ENCODE measurements around the gene PROCA1.
"Not testable (repeated sequence)": the region's sequence is repeated elsewhere in the genome, so short reads cannot be mapped to it uniquely, and the experiment has no call there.

PROCA1 gene

DNA sequence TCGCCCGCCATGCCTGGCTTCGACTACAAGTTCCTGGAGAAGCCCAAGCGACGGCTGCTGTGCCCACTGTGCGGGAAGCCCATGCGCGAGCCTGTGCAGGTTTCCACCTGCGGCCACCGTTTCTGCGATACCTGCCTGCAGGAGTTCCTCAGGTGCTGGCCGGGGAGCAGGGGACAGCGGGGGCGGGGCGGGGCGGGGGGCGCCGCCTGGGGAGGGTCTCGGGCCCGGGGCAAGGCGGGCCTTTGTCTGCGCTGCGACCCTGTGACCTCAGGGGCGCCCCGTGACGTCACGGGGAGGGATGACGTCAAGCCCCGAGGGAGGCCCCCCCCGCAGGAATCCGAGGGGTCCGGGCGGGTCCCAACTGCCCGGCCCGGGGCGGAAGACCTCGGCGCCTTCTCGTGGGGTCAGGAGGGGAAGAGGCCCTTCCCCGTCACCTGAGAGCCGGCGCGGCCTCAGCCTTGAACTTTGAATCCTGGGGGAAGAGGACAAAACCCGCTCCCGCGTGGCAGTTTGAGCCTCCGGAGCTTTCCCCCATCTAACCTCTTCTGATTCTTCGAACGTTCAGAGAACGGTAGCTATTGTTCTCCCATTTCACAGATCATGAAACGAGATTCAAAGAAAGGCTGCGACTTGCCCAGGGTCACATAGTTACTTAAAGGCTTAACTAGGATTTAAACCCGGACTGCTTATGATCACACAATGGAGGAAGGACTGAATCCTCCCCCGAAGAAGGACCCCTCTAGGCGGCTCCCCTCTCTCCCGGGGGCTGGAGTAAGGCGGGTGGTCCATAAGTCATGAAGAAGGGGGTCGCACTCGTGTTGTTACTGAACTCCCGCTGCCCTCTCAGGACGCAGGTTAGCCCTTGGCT lies 32.6 kb upstream of the PROCA1 start:
- peak; percentile 62 for DNase-seq (ENCODE audit: low read depth)

DNA sequence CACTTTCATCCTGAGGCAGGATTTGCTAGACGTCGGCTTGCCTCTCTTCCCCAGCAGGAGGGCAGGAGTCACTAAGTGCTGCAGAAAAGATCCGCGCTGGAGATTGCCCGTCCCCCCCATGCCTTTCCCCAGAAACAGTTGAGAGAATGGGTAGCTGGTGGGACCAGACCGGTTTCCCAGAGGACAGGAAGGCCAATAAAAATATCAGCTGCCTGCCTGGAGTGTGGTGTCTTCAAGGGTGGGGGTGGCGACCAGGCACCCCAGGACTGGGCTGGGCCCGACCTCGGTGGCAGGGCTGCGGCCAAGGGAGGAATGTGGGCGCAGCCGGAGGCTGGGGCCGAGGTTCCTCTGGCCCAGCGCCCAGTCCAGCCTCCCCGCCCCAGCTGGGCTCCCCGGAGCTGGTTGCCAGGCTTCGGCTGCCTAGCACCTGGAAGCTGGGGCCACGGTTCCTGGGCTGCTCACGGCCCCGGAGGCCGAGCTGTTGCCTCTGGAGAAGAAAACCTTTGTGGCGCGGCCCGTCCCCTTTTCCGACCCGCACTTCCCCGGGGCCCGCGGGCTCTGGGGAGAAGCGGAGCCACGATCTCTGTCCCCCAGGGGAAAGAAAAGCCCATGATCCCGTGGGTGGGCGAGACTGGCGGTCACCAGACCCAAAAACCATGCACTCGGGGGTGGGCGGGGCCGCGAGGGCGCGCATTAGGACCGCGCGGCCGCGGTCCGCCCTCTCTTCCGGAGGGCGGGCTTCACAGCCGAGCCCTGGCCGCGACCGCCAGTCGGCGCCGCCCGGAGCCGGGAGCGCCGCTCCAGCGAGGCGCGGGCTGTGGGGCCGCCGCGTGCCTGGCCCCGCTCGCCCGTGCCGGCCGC lies 31.8 kb upstream of the PROCA1 start, which contains the start of gene TRAF4:
Gene TRAF4, plus strand, starts transcription at position 769 of the 861 bp plus-strand sequence. CDS start 102 bp downstream, outside the sequence.
- DNase-seq (ENCODE audit: low read depth), result peak; percentile 80

DNA sequence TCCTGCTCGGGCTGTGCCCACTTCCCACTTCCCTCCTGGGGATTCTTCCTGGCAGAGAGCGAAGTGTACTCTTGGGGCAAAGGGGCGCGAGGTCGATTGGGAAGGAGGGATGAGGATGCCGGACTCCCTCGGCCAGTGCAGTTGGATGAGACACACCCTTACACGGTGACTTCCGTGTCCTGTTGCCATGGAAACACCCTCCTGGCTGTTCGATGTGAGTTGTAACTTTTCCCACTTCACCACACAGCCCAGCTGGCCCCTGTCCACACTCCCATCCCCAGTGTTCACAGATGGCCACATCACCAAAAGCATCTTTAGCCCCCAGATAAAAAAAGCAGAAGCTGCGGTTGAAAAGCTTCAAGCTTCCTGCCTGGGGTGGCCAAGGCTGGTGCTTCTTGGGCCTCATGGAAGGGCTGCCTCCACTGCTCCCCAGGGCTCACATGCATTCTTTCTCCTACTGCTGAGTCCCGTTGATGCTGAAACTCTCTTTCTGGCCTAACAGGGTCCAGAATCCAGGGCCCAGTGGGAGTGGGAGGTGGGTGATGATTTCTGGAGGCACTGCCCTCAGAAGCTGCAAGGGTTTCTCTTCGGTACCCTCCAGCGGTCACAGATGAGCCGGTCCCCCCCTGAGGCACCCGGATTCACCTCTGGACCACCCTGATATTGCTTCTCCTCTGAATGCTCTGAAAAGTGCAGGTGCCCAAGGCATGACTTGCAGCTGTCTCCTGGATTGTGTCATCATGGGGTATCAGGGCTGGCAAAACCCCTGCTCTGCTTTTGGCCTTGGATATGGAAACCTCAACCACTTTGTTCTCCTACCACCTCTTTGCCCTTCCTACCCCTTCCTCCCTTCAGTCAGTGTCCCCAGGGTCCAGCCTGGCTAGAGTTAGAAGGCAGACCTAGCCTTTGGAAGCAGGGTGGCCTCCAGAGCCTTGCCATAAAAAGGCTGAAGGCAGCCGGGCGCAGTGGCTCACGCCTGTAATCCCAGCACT lies 30.0 kb upstream of the PROCA1 start:
- DNase-seq (ENCODE audit: low read depth), result no peak

DNA sequence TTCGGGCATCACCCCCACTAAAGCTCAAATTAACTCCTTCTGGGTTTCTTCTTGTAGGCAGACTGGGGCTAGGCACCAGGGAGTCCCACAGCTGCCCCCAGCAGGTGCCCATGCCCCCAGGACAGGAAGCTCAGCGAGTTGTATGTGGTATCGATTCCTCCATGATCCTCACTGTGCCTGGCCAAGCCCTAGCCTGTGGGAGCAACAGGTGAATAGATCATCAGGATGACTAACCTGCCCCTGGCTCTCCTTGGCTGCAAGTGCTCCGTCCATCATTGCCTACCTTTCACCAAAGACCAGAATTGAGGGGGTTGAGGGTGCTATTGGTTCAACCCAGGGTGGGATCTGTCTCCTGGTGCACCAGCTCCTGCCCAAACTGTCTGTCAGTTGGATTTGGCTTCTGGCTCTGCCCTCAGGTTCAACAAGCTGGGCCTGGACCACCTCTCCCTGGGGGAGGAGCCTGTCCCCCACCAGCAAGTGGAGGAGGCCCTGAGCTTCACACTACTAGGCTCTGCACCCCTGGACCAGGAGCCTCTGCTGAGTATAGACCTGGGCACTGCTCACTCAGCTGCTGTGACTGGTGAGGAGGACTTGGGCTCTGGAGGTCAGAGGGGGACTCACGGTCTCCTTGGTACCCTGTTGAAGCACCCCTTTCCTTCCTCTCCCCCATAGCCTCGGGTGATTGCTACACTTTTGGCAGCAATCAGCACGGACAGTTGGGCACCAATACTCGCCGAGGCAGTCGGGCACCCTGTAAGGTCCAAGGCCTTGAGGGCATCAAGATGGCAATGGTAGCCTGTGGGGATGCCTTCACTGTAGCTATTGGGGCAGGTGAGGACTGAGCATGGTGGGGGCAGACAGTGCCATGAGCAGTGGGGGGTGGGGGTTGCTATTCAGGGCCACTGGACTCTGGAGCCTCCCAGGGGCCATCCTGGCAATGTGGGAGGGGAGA lies 29.0 kb upstream of the PROCA1 start:
- no peak for DNase-seq (ENCODE audit: low read depth)

DNA sequence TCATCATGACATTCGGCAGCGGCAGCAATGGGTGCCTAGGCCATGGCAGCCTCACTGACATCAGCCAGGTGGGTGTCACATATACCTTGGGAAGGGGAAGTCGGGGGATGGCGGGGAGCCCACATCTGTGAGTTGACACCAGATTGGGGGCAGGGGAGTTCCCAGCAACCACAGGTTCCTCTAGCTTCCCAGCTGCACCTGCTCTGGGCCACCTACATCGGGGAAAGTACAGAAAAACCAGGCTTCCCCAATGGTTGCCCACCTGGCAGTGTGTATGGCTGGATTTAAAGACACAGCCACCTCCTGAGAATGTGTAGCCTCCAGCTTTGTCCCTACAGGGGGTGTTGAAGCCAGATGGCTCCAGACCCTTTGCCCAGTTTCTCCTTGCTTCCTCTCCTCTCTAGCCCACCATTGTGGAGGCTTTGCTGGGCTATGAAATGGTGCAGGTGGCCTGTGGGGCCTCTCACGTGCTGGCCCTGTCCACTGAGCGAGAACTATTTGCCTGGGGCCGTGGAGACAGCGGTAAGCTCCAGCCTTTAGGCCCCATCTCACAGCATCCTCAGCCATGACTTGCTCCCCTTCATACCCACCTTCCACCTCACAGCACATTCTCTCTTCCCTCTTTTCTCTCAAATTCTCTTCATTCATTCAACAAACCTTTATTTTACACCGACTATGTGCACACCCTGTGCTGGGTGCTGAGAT lies 27.1 kb upstream of the PROCA1 start:
- peak; percentile 50 for DNase-seq (ENCODE audit: low read depth)

DNA sequence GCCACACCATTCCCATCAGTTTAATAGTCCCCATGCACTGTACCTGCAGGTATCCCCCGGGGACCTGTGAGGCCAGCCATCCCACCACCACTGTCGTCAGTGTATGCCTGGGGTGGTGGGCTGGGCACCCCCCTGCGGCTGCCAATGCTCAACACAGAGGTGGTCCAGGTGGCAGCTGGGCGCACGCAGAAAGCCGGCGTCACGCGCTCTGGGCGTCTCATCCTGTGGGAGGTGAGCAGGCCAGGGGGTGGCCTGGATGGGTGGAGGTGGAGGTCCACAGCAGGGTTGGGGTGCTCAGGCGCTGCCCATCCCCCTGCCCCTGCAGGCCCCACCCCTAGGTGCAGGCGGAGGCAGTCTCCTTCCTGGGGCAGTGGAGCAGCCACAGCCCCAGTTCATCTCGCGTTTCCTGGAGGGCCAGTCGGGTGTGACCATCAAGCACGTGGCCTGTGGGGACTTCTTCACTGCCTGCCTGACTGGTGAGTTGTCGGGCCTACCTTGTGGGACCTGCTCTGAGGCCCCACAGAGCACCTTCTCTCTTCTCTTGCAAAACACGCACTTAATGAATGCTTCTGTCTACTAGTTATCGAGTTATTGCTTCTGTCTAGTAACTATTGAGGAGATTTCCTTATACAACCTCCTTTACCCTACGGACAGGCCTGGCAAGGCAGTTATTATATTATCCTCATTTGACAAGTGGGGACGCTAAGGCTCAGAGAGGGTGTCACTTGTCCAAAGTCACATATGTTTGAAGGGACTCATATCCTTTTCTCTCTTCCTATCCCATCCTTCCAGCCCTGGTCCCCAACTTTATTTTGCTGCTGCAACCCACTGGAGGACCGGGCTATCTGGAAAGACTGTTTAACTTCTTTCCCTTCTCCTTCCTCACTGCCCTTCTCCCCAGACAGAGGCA lies 26.3 kb upstream of the PROCA1 start:
- no peak for DNase-seq (ENCODE audit: low read depth)

DNA sequence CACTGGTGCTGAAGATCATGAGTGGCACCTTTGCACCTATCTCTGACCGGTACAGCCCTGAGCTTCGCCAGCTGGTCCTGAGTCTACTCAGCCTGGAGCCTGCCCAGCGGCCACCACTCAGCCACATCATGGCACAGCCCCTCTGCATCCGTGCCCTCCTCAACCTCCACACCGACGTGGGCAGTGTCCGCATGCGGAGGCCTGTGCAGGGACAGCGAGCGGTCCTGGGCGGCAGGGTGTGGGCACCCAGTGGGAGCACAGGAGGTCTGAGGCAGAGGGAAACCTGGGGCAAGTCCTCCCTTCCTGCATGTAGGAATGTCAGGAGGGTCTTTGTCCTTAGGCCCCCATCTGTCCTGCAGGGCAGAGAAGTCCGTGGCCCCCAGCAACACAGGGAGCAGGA lies 25.6 kb upstream of the PROCA1 start:
- no peak for DNase-seq (ENCODE audit: low read depth)

DNA sequence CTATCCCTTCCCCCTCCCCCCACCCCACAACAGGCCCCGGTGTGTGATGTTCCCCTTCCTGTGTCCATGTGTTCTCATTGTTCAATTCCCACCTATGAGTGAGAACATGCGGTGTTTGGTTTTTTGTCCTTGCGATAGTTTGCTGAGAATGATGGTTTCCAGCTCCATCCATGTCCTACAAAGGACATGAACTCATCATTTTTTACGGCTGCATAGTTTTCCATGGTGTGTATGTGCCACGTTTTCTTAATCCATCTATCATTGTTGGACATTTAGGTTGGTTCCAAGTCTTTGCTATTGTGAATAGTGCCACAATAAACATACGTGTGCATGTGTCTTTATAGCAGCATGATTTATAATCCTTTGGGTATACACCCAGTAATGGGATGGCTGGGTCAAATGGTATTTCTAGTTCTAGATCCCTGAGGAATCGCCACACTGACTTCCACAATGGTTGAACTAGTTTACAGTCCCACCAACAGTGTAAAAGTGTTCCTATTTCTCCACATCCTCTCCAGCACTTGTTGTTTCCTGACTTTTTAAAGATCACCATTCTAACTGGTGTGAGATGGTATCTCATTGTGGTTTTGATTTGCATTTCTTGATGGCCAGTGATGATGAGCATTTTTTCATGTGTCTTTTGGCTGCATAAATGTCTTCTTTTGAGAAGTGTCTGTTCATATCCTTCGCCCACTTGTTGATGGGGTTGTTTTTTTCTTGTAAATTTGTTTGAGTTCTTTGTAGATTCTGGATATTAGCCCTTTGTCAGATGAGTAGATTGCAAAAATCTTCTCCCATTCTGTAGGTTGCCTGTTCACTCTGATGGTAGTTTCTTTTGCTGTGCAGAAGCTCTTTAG lies 24.5 kb upstream of the PROCA1 start:
- DNase-seq (ENCODE audit: low read depth), result not testable (repeated sequence)

DNA sequence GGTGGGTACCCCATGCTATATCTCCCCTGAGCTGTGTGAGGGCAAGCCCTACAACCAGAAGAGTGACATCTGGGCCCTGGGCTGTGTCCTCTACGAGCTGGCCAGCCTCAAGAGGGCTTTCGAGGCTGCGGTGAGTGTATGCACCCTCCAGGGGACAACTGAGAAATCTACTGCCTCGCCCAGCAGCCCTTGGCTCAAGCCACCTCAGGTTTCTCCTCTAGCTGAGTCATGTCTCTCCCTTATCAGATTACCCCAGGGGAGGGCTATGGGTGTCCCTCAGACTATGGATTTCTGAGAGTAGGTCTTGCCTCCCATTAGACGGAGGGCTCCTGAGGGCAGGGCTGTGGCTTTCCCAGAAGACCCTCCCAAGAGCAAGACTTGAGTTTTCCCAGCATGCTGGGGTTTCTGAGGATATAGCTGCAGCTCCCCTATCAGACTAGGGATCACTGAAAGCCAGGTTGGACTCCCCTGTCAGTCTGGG lies 23.6 kb upstream of the PROCA1 start:
- no peak for DNase-seq (ENCODE audit: low read depth)

DNA sequence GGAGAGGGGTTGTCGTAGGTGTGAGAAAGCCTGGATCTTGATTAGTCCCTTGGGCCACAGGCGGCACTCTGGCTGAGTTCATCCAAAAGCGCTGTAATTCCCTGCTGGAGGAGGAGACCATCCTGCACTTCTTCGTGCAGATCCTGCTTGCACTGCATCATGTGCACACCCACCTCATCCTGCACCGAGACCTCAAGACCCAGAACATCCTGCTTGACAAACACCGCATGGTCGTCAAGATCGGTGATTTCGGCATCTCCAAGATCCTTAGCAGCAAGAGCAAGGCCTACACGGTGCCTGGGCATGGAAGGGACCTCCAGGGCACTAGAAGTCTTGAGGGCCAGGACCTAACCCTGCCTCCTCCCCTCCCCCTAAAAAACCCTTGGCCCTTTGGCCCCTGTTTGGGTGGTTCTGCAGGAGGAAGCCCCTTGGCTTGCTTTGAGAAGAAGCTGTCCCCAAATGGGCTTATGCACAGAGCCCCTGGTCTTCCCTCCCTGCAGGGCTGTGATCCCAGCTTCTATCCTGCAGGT lies 23.1 kb upstream of the PROCA1 start:
- no peak for DNase-seq (ENCODE audit: low read depth)

DNA sequence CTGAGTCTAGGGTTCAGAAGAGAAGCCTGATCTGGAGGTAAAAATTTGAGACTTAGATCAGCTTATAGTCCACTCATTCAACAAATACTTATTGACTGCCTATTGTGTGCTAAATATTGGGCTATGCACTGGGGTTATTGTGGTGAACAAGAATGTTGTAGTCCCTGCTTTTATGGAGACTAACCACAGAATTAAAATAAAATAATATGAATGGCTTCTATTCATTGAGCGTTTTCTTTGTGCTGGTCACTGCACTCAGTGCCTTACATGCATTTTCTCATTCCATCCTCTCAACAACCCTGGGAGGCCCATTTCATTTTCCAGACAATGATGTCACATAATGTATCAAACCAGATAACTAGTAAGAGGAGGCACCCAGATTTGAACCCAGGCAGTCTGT lies 21.7 kb upstream of the PROCA1 start:
- DNase-seq (ENCODE audit: low read depth), result no peak

DNA sequence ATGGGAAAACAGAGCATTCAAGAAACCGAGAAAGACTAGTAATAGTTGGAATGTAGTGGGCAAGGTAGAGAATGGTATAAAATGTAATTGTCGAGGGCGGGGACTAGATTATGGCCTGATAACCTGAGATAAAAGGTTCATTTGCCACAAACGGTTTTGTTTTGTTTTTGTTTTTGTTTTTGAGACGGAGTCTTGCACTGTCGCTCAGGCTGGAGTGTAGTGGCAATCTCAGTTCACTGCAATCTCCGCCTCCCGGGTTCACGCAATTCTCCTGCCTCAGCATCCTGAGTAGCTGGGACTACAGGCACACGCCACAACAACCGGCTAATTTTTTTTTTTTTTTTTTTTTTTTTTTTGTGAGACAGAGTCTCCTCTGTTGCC lies 18.3 kb upstream of the PROCA1 start:
- DNase-seq (ENCODE audit: low read depth), result no peak

DNA sequence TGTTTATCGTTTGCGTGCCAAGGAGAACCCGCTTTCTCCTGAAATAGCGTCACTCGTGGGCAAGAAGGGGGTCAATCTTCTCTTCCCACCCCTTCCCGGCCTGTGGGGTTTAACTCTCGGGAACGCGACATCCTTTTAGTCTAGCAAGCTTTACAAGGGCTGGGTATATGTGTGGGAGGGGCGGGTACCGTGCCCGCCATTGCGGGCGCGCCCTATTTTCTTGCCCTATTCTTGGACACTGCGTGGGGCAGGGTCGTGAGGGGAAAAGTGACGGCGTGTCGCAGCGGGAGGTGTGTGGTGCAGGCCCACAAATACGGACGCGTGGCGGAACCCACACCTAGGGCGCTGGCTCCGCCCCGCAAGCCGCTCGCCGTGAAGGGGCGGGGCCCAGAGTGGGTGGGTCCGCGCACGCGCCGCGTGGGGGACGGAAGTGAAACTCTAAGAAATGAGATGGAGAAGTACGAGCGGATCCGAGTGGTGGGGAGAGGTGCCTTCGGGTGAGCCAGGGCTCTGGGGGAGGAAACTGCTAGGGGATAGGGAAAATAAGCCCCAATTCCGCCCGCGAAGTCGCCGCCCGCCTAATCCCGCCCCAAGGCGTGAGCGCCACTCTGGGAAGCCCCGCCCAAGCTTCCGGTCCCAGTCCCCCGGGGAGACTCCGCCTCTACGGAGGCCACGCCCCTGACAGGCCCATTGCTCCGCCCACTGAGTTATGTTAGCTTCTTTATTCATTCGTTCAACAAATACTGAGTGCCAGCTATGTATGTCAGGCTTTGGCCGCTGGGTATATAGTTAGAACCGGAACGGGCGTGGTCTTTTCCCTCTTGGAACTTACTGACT lies 16.9 kb upstream of the PROCA1 start, which contains the start of gene NEK8:
Gene NEK8, plus strand, starts transcription at position 425 of the 837 bp plus-strand sequence. Its CDS starts 26 bp downstream, at position 451.
- peak; percentile 94 for DNase-seq (ENCODE audit: low read depth)

DNA sequence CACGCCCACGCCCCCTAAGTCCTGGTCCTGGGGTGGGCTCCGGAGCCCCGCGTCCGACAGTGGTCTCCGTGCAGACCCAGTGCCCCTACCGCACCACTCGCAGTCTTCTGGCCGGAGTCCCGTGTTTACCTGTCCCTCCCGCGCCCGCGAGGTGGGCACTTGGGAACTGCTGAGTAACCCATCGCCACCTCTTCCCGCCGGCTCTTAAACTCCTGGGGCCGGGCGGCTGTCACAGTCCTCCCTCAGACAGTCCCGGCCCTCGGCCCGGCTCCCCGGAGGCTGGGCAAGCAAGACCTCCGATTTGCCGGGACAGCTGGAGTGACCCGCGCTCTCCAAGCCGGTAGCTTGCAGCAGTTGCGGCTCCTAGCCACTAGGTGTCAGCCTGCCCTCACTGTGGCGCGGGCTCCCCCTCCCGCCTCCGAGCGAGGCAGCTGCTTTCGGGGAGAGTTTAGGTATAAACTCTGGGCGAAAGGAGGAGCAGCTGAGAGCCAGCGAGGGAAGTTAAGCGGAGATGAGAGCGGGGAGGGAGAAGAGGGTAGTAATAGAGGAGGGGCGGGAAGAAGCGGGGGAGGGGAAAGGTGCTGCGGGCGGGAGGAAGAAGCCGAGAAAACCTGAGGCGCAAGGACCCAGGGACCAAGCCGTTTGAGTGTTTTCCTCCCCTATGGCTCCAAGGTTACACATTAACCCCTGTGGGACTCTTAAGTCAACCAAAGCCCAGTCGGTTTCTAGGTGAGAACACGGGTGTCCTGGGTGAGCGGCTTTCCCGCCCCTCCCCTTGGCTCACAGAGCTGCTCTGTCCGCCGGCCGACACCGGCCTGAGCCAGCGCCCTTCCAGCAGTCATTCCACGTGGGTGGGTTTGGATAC lies 15.2 kb upstream of the PROCA1 start:
- peak; percentile 83 for DNase-seq (ENCODE audit: low read depth)

DNA sequence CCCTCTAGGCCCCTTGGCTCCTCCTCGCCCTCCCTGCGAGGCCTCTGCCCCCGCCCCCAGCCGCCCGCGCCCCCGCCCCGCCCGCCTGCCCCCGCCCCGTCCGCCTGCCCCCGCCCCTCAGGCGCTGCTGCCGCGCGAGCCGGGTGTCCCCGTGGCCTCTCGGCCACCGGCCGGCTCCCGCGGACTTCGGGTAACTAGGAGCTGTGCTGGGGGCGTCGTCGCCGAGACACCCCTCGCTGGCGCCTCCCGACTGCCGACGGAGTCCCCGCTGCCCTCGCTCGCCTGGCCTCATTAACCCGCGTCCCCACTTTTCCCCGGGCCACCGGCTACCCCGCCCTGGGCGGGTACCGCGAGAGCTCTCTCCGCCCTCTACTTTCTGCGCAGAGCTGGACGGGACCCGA lies 14.5 kb upstream of the PROCA1 start, which contains the start of gene TLCD1:
Gene TLCD1, minus strand, starts transcription at position 8 of the 401 bp plus-strand sequence. CDS start 136 bp downstream, outside the sequence.
- peak; percentile 64 for DNase-seq (ENCODE audit: low read depth)

Measured in stimulated activated CD8-positive, alpha-beta memory T cell treated with anti-CD3 and anti-CD28 coated beads, Interleukin-4, amount 100 ng/mL, for 24 hours (primary cell).